UCSD-AML1 (cell line): ENCODE results near the gene RARA.

Experiments used
- DNase-seq: peaks from one replicate; lab custom pipeline; 2025; ENCODE audit not compliant: unreplicated experiment; lab: John Stamatoyannopoulos, UW

Gene RARA

DNA sequence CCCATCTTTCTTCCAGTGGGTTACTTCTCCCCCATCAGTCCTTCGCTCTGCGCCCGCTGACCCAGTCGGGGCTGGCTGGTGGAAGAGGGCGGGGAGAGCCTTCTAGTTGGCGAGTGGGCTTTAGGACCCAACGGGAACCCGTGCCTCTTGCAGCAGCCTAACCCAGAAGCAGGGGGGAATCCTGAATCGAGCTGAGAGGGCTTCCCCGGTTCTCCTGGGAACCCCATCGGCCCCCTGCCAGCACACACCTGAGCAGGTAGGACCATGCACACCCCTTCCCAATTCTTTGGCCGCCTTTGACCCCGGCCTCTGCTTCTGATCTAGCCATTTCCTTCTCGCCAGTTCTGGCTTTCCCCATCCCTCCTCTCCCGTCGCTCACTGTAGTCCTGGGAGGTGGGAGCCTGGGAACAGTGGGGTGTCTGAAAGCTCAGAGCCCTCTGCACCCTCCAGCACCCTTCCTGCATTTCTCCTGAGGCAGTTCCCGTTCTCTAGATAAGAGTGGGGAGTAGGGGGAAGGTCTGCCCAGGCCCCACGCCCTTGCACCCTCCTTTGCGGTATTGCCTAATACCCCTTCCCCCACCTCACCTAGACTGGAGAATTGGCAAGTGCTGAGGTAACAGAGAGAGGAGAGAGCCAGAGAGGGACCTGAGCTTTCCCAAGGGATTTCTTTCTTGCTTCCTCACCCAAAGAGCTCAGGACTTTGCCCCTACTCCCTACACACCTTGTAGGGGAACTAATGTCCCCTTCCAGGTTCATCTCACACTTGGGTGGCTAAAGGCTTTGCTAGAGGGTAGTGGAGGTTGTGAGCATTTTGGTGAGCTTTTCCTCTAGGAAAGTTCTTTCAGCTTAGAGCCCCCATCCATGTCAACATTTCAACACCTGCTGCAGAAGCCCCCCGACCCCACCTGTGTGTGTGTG, at the start of gene RARA:
Gene RARA, plus strand, starts transcription at position 150 of the 918 bp plus-strand sequence. CDS start 22,039 bp downstream, outside the sequence.
- no peak for DNase-seq

DNA sequence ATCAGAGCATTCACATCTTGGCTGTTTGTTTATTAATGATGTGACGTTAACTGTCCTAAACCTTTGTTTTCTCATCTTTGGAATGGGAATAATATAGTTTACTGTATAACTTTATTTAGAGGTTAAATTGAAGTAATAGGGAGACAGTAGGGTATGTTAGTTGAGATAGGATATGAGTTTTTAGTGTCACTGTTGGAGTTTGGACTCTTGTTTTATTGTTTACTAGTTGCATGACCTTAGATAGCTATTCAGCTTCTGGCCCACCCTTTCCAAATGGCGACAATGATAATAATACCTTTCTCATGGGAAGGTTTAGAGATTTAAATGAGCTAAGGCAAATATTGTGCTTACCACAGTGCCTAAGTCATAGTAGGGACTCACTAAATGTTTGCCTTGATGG, 49.5 kb upstream of the RARA start:
- no peak for DNase-seq

DNA sequence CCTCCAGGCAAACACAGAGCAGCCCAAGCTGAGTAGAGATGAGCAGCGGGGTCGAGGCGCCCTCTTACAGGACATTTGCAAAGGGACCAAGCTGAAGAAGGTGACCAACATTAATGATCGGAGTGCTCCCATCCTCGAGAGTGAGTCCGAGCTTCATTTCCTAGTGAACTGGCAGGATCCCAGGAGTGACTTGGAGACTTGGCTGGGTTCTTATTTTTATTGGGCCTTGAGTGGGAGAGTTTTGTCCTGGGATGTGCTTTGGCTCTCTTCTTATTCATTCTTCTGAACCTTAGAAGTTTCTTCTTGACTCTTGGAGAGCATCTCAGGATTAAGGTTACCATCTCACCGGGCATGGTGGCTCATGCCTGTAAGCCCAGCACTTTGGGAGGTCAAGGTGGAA, 48.5 kb upstream of the RARA start:
- DNase-seq: no peak

DNA sequence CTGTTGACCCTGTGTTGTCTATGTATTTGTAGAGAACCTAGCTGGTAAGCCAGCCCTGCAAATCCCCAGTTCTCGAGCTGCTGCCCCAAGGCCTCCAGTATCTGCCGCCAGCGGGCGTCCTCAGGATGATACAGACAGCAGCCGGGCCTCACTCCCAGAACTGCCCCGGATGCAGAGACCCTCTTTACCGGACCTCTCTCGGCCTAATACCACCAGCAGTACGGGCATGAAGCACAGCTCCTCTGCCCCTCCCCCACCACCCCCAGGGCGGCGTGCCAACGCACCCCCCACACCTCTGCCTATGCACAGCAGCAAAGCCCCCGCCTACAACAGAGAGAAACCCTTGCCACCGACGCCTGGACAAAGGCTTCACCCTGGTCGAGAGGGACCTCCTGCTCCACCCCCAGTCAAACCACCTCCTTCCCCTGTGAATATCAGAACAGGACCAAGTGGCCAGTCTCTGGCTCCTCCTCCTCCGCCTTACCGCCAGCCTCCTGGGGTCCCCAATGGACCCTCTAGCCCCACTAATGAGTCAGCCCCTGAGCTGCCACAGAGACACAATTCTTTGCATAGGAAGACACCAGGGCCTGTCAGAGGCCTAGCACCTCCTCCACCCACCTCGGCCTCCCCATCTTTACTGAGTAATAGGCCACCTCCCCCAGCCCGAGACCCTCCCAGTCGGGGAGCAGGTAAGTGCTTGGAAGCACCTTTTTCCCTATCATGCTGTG, 44.4 kb upstream of the RARA start:
- DNase-seq: no peak

DNA sequence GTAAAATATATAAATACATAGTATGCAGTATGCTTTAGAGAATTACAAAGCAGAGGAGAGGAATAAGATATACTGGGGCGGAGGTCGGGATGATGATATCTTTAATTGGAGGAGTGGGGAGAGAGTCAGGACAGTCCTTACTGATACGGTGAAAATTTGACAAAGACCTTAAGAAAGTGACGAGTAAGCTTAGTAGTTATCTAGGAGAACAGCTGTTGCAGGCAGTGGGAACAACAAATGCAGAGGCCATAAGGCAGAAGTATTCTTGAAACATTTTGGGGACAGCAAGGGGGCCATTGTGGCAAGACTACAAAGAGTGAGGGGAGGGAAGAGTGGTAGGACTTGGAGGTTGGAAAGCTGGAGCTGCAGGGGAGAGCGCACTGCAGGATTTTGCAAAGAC, 43.6 kb upstream of the RARA start:
- no peak for DNase-seq

DNA sequence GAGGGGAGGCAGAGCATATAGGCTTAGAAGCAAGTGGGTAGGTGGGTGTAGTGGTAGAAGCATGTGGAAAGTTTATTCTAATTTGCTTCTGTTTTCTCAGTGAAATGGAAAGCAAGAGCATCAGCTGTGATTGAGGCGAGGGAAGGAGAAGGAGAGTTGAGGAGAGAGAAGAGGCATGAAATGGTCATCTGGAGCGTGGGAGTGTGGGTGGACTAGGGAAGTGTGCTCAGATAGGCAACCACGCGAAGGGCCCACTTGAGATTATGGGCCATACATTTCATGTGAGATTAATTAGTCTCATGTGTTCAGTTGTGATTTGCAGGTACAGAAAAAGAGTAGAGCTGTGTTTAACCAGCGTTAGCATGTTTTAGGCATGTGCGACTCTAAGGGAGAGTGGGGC, 42.1 kb upstream of the RARA start:
- no peak for DNase-seq

DNA sequence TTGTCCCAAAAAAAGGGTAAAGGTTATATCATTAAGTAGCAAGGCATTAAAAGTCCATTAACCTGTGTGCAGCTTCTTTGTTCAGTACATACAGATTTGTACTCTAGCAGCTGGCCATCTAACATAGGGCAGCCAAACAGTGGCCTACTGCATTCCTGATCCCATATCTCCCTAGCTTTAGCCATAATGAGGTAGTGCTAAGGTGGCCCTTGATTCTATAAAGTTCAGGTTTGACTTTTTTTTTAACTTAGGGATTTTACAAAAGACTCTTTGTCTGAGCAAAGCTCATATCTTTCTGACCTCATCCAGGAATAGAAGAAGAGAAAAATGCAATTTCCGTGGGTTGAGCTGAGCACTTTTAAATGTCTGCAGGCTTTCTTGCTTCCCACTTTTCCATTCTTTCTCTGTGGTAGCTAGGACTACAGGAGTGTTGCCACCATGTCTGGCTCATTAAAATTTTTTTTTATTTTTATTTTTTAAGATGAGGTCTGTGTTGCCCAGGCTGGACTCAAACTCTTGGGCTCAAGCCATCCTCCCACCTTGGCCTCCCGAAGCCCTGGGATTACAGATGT, 40.8 kb upstream of the RARA start:
- DNase-seq: no peak

DNA sequence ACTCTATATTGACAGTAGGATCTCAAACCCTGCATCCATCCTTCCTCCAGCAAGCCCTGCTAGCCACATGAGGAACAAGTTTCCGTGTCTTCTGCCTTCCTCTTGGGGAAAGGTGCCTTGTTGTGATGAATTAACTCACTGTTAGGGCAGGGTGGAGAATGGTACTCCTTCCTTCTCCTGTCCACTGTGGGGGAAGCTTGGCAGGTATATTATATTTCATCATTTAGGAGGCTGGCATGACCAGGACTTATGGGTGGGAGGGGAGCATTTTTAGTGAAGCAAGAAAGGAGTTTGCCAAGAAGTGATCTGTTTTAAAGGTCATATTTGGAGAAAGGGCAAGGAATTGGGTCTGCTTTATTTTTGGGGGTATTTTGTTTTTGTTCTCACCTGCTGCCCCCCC, 30.6 kb upstream of the RARA start:
- no peak for DNase-seq

DNA sequence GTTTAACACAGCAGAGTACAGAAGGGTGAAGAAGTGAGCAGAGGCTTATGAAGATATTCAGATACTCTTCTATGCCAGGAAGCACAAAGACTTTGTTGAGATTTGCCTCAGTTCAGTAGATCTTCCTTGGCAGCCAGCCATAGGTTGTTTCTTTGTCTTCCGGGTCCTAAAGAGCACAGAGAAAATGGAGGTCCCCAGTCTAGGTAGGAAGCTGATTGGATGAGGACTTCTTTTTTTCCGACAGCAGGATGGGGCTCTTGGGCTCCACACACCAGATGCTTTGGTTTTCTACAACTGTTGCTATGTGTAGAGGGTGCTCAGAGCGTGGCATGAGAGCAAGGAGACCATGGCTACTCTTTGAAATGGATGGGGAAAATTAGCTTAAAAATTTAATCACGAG, 29.6 kb upstream of the RARA start:
- no peak for DNase-seq

DNA sequence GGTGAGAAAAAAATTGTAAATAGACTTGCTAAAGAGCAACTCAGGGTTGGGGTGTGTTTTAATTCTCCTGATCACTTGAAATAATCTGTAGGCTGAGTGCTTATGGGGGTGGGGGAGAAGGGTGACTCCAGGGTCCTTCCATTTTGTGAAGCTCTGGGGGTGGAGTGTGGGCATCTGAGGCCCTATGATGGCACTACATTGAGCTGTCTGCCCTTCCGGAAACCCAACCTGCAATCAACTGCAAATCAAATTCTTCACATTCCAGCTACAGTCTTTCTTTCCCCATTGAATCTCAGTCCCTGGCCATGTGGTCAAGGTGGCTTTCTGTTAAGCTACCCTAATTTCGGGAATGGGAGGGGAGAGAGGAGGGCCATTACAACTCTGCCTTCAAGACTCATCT, 27.3 kb upstream of the RARA start:
- no peak for DNase-seq

DNA sequence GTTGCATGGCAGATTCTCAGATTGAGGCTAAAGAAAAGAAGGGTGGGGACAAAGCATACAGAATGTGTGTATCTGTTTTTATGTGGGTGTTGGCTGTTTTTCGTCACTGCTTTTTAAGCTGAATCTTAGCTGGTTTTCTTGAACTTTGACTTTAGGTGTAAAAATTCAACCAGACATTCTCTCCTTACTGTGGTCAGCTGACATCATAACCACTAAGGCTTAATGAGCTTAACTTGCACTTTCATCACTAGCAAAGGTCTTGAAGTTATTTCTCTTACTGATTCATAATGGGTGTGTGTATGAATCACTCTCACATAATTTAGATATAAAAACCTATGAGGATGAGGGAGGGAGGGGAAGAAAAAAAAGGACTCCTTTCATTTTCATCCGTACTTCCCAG, 25.3 kb upstream of the RARA start:
- DNase-seq: no peak

DNA sequence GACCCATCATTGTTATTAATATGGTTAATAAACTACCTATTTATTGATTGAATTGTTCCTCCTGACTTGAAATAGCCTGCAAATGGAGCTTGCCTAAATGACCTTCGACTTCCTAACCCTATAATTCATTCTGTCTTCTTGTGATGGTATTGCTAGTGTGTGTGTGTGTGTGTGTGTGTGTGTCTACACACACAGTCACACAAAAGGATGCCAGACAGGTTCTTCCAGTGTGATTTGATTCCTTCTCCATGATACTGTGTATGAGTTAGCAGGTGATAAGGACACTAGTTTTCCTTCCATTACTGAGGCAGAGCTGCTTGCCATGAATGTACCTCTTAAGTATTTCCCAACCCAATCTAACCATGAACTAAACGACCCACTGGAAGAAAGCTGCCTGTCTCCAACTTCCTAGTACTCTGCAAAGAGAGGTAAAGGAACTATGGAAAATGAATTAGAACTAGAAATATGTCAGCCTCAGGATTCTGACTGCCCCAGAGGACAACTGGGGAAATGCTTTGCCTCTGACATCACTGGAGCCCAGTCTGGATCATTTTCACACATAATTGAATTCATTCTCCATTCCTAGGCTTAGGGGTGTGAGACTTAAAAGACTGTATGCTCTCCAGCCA, 24.8 kb upstream of the RARA start:
- no peak for DNase-seq

DNA sequence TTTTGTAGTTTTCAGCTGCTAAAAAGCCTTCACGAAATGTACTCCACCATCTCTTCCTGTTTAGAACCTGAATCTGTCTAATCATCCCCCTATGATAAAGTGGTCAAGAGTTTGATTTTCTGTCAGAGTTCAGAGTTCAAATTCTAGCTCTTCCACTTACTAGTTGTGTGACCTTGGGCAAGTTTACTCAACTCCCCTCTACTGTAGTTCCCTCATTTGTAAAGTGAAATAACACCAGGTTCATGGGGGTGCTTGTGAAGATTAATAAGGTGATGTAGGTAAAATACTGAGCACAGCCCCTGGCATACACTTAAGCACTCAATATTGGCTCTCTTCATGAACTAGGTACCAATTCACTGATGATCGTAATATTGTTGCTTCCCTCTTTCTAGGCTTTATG, 22.5 kb upstream of the RARA start:
- no peak for DNase-seq

DNA sequence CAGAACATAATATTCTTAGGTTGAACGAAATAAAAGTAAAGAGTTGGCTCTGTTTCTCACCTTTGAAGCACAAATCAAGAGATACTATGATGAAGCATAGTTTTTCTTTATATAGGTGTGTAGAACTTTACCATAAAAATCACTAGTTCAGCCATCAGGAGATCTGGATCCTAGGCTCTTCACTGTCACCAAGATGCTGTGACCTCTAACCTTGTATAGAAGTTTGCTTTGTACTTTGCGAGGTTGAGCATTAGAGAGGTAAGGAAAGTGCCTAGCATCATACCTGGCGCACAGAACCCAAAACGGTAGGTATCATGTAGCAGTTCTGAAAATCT, 21.9 kb upstream of the RARA start:
- DNase-seq: no peak

DNA sequence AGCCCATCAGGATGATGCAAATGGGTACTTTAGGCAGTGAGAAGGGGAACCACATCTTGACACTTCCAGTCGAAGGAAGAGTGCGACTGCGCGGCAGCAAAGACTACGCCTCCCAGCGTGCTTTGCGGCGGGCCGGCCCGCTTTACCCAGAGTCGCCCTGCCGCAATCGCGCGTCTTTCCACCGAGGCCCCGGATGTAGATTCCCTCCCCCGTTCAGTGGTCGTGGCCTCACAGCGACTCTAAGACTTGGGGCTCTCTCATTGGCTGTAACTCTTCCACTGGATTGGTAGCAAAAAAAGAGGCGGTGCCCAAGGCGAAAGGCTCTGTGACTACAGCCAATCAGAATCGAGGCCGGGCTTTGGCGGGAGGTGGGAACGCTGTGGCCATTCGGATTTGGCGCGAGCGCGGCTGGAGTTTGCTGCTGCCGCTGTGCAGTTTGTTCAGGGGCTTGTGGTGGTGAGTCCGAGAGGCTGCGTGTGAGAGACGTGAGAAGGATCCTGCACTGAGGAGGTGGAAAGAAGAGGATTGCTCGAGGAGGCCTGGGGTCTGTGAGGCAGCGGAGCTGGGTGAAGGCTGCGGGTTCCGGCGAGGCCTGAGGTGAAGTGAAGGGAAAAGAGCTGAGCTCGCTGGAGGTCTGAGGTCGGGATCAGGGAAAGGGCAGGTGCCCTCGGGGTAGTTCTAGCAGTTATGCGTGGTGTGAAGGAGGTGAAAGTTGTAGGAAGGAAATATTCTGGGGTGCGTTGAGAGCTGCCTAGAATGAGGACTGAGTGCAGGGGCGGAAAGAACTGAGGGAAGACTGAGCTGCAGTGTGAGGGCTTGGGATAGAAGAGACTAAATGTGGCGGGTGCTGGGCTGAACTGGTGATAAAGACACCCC, 21.2 kb upstream of the RARA start, which contains the start of gene CDC6:
Gene CDC6, plus strand, starts transcription at position 386 of the 876 bp plus-strand sequence. CDS start 1,542 bp downstream, outside the sequence.
- peak; percentile 97 for DNase-seq

DNA sequence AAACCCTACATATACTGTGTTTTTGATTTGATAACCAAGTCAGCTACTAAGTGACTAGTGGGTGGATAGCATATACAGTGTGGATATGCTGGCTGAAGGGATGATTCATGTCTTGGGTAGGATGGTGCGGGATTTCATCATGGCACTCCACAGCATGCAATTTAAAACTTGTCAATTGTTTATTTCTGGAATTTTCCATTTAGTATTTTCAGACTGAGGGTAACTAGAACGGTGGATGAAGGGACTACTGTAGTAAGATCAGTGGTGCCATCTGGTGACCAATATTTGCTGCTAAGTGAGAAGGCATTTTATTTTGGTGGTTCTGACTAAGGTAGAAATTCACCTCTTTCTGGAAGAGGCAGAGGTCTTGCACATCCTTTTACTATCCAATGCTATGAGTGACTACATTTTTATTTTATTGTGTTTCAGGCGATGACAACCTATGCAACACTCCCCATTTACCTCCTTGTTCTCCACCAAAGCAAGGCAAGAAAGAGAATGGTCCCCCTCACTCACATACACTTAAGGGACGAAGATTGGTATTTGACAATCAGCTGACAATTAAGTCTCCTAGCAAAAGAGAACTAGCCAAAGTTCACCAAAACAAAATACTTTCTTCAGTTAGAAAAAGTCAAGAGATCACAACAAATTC, 18.2 kb upstream of the RARA start:
- DNase-seq: no peak

DNA sequence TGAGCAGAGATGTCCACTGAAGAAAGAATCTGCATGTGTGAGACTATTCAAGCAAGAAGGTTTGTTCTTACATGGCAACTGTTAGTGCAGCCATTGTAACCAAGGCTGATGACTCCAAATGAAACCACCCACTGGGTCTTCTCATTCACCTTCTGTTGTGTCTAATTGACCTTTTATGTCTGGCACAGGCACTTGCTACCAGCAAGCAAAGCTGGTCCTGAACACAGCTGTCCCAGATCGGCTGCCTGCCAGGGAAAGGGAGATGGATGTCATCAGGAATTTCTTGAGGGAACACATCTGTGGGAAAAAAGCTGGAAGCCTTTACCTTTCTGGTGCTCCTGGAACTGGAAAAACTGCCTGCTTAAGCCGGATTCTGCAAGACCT, 17.7 kb upstream of the RARA start:
- no peak for DNase-seq

DNA sequence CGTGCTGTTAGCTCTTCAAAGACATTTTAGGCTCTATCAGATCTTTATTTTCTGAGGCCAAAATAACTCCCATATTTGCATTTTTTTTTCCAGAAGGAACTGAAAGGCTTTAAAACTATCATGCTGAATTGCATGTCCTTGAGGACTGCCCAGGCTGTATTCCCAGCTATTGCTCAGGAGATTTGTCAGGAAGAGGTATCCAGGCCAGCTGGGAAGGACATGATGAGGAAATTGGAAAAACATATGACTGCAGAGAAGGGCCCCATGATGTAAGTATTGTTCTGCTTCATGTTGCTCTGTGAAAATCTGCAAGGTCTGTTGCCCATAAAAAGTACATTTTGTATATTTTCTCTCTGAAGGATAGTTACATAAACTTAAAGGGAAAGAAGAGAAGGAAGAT, 15.6 kb upstream of the RARA start:
- DNase-seq: no peak

DNA sequence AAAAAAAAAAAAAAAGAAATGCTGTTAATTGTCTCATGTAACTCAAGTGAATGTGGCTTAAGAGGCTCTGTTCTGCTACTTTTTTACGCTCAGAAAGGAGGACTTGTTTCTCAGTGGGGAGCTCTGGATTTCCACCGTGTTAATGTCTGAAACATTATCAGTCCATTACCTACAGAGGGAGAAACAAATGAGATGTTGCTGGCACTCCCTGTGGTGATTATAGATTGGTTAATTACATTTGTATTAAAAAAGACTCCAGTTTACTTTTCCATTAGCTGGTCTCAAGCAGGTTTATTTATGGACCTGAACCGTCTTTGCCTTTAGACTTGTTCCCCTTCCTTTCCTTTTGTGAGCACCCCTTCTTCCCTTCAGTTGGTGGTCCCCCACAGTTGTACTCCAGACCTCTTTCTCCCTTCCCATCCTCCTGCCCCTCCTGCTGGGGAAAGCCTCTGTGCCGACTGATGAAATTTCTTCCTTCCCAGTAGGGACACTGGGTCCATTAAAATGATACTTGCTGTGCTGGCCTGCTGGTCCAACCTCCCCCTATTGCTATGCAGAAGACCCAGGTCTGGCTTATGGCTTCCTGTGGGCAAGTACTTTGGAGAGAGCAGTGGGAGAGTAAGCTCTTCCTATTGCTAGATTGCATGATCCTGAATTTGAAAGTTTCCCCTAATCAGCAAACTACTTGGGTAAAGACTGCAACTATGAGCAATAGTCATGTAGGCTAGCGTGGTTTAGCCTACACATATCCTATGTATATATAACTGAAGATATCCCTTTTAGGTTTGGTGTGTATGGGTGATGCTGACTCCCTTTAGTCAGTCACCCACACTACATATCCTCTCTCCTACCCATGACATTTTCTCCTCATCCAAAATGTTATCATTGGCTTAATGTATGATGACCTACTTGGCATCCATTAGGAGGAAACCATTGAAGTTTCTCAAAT, 13.2 kb upstream of the RARA start:
- no peak for DNase-seq
